ENCODE results near the gene NME3.

GRCh38 chr16:1786242-1787055 is 15.1 kb upstream of the NME3 start:
- TF ChIP-seq CTCF (conservative IDR thresholded peaks at IDR 0.05) (no peak), EZH2 (IDR thresholded peaks at IDR 0.05; ENCODE audit: low read depth) (no peak)
